GM19239 (cell line): Measurements from ENCODE around the gene CEP135.
"Not testable (repeated sequence)": the region's sequence is repeated elsewhere in the genome, so short reads cannot be mapped to it uniquely, and the experiment has no call there.

Experiments used
- DNase-seq: peaks from one replicate; pipeline ENCODE4 v3.0.0; 2011; ENCODE audit warnings: low spot score; ENCODE audit not compliant: insufficient read length
- FAIRE-seq: peaks from 2 replicates; lab custom pipeline; 2011; peaks lifted over from hg19 to GRCh38; lab: Jason Lieb, UNC

The CEP135 gene

GRCh38 chr4:56062526-56063145 is 113.9 kb downstream of the CEP135 start:
- DNase-seq: no peak
- FAIRE-seq: no peak

DNA sequence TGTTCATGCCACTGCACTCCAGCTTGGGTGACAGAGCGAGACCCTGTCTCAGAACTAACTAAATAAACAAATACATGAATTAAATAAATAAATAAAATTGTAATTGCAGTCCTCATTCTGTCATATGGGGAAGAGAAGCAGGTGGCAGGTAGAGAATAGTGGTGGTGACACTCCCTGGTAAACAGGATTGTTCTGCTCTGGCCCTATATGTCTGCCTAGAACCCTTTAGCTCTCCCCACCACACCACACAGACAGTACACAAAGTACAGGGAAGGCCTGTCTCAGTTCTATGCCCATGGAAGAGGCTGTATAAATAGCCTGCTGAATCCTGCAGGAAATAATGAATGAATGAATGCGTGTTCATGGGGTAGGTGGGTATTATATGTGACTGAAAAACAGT is 117.7 kb downstream of the CEP135 start:
- DNase-seq: no peak
- FAIRE-seq: no peak

GRCh38 chr4:56067826-56068225 is 119.1 kb downstream of the CEP135 start:
- FAIRE-seq (no peak), DNase-seq (no peak)

- not testable (repeated sequence) for FAIRE-seq, DNase-seq
Measured at GRCh38 chr4:56072730-56073129, 124.0 kb downstream of the CEP135 start.

DNA sequence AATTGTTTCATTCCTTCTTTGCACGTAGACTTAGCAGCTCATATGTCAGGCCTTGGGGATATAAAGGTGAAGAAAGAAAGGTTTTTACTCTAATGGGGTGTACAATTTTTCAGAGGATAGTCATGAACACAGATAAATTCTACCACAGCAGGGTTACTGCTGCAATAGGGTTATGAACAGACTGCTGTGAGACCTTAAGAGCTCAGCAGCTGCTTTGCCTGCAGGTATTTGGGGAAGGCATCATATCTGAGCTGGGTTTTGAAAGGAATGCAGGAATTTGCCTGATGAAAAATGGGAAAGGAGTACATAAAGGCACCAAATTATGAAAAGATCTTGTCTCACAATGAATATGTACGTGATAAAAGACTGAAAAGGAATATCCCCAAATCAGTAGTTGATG is 128.9 kb downstream of the CEP135 start:
- DNase-seq (no peak), FAIRE-seq (no peak)

- DNase-seq: no peak
- FAIRE-seq: no peak
Measured at GRCh38 chr4:56078866-56079265, 130.1 kb downstream of the CEP135 start.

- DNase-seq: no peak
- FAIRE-seq: no peak
Measured at GRCh38 chr4:56080384-56080783, 131.6 kb downstream of the CEP135 start.

GRCh38 chr4:56082829-56083228 is 134.1 kb downstream of the CEP135 start:
- DNase-seq: no peak
- no peak for FAIRE-seq
